DLD1 (cell line): ENCODE measurements around the gene RHOT1.
"Not testable (repeated sequence)": the region's sequence is repeated elsewhere in the genome, so short reads cannot be mapped to it uniquely, and the experiment has no call there.

ENCODE experiments used
- in situ Hi-C: cut with HindIII; loops from 2 replicates; pipeline ENCODE4 v1.10.0; 2017; ENCODE audit warnings: low sequenced_read_pairs

The RHOT1 gene

GRCh38 chr17:32142038-32142856, at the start of gene RHOT1:
Gene RHOT1 (plus strand): TSS chr17:32142502. CDS start chr17:32142693, 191 bp downstream.
- in situ Hi-C loops: no loop called here

DNA sequence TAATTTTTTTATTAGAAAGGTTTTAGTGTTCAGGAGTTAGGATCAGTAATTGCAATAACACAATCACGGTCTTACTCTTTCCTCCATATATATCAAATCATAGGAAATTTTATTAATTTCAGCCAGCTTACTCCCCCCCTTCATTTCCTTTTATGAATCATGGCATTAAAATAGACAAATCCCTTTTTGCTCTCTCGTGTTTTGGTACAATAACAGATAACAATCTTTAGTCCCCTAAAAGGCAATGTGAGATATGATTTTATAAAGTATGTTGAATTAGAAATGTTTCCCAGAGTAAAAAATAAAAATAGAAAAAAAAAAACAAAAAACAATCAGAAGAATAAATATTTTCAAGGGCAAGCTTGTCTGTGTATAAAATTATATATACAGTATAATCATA, 42.6 kb upstream of the RHOT1 start:
- in situ Hi-C loops: no loop called here

DNA sequence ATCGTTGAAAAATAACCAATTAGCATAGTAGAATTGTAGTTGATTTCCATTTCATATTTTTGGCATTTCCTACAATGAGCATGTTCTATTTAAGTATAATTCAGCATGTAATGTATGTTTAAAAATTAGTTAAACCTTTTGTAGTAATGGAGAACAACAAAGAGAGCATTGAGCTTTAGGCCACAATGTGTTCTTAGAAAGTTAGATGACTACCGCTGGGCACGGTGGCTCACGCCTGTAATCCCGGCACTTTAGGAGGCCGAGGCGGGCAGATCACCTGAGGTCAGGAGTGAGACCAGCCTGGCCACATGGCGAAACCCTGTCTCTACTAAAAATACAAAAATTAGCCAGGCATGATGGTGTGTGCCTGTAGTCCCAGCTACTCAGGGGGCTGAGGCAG, 42.0 kb upstream of the RHOT1 start:
- in situ Hi-C loops: not testable (repeated sequence)

GRCh38 chr17:32100971-32101631, 41.2 kb upstream of the RHOT1 start:
- in situ Hi-C loops: no loop called here

- in situ Hi-C loops: no loop called here
These were observed 40.1 kb upstream of the RHOT1 start for GRCh38 chr17:32102172-32102571.

DNA sequence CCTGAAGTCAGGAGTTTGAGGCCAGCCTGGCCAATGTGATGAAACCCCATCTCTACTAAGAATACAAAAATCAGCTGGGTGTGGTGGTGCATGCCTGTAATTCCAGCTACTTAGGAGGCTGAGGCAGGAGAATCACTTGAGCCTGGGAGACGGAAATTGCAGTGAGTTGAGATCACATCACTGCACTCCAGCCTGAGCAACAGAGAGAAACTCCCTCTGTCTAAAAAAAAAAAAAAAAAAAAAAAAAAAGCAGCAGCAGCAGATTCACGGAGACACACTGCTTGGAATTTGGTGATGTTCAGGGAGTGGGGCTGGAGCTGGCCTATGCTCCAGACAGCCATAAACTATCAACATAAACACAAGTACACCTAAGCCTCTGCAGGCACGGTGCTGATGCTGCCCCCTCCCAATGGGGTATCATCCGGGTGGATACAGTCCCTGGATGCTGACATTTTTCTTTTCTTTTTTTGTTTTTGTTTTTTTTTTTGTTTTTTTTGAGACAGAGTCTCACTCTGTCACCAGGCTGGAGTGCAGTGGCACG, 39.6 kb upstream of the RHOT1 start:
- in situ Hi-C loops: no loop called here

GRCh38 chr17:32103476-32104113, 38.7 kb upstream of the RHOT1 start:
- in situ Hi-C loops: no loop called here

DNA sequence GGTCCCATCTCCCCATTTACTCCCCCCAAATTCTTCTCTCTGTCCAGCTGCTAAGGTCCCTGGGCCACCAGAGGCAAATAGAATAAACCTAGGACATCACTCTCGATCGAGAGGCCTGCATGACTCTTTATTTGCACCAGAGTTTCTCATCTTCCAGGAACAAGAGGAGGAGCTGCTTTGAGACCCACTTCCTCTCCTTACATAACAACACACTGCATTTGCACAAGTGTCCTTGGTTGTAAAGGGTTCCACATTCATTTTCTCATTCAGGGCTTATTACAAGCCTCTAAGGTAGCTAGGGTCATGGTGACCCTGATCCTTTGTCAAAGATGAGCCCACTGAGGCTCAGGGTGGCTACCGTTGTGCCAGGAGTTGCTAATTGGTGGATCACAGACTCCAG, 38.1 kb upstream of the RHOT1 start:
- in situ Hi-C loops: no loop called here

DNA sequence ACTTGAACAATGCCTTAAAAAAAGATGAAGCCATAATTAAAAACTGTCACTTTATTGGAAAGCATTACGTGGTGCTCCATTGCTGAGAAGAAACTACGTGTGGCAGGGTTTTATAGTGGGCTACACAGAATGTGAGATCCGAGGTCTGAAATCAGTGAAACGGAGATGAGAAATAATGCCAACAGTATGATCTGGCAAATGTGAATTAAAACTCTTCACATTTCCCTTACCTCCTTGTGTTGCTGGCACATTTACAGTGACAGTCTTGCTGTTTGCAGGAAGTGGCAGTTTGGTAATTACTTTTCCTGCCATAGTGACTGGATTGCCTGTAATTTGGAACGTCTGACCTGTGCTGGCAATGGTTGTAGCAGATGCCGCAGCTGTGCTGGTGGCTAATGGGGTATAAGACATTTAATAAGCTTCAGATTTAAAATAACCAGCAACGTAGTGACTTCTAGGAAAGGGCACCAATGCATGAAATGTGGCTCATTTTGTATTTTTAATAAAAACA, 35.8 kb upstream of the RHOT1 start:
- in situ Hi-C loops: not testable (repeated sequence)

DNA sequence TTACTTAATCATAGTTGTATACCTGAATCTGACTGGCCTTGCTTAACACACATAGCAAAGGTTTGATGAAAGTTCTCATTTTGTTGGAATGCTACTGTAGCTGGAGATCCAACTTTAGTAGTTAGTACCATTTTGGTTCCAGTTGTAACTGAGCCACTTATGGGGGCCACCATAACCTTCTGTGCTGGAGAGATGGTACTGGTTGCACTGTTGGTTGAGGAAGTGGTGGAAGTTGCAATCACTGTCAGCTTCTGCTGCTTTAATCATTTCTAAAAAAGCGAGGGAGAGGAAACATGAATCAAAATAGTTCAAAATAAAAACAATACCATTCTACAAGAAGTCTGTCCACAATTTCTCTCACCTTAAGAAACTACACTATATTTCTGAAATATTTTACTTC, 35.1 kb upstream of the RHOT1 start:
- in situ Hi-C loops: not testable (repeated sequence)

GRCh38 chr17:32110596-32110995, 31.7 kb upstream of the RHOT1 start:
- in situ Hi-C loops: no loop called here

DNA sequence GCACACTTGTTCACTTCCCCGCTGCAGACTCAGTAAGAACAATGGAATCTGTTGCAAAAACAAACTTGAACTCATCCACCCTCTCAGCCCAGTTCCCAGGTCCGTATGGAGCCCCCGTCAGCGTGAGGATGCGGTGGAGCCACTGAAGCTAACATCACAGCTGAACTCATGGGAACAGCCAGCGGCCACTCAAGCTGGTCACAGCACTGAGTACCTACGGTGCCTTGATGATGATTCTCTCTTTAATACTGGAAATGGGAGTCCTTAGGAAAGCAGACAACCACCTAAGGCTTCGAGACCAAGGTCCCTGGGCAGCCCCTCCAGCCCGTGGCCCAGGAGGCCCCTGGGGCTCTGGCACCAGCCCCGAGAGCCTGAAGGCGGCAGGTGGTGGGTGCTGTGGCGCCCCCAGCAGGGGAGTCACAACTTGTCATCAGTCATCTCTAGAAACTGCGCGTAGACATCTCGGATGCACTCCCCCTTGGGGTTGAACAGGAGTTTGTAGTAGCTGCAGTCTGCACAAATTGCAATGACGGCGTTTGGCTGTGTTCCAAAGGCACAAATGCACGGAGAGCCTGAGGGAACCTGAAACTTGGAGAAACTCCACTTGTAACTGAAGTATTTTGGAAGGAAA, 31.0 kb upstream of the RHOT1 start:
- in situ Hi-C loops: no loop called here

DNA sequence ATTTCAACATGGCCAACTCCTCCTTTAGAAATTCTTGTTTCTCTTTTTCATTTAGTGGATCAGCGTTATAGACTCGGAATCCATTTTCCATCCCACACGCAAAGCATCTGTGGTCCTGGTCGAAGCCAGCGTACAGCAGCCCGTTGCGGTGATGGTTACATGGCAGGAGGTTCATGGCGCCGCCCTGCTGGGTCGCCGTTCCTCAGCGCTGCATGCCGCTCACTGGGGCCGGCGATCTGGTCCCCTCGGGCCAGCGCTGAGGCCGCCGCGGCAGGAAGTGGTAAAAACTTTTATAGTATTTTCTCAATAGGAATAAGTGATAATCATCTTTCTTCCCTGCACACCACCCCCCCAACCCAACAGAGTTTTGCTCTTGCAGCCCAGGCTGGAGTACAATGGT, 29.9 kb upstream of the RHOT1 start:
- in situ Hi-C loops: no loop called here

GRCh38 chr17:32114536-32114935, 27.8 kb upstream of the RHOT1 start:
- in situ Hi-C loops: no loop called here

GRCh38 chr17:32115546-32115945, 26.8 kb upstream of the RHOT1 start:
- in situ Hi-C loops: not testable (repeated sequence)

DNA sequence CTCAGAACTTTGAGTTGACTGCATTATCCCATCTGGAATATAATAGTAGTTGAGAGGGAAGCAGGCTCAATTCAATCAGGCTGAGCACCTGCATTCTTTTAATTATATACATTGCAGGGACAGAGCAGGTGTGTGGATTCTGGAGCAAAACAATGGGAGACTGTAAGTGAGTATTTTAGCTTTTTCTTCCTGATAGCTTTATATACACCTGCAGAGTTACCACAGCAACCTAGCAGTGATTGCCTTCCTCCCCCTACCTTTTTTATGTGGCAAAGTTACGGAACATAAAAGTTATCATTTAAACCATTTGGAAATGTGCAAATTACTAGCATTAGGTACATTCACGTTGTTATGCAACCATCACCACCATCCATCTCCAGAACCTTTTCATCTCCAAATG, 25.4 kb upstream of the RHOT1 start:
- in situ Hi-C loops: no loop called here

DNA sequence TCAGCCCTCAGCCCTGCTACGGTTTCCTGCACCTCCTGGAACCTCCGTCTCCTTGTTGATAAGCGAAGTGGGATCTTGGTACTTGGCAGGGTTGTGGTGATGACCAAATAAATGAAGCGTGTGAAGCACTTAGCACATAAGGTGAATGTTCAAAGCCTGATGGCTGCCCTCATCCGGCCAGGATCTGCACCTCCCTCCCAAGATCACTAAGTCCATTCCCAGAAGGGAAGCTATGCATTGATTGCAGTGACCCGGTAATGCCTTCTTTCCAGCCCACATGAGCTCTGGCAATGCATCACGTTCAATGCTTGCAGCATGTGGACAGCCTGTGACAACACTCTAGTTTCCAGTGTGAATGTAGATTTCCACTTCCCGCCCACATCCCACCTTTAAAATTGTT, 24.9 kb upstream of the RHOT1 start:
- in situ Hi-C loops: no loop called here

GRCh38 chr17:32118088-32118487, 24.2 kb upstream of the RHOT1 start:
- in situ Hi-C loops: not testable (repeated sequence)

DNA sequence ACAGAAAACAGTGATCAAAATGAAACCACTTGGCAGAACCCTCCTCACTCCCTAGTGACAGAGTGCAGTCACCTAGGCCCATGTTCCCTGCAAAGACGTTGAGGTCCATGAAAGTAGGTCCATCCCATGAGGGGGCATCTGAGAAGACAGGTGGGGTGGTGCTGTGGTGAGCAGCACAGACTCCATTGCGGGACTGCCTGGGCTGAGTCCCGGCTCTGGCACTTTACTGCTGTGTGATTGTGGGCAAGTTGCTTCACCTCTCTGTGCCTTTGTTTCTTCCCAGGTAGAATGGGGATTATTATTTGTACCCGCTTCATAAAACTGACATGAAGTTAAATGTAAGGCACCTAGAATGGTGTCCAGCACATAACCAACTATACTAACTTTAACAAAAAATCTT, 23.5 kb upstream of the RHOT1 start:
- in situ Hi-C loops: no loop called here

DNA sequence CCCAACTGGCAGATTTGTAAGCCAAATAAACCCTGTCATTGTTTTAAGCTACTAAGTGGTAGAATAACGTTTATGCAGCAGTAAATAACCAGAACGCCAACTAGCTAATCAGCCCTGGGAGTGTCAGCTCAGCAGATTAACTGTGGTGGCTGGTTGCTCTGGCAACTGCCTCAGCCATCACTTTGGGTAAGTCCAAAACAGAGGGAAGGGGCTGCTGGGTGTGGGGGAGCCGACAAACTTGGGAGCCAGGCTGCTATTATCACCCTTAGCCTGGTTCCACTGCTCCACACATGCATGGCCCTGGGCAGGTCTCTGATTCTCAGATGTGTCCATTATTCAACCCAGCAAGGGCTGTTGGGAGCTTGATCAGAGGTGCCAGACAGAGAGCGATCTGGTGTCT, 22.2 kb upstream of the RHOT1 start:
- in situ Hi-C loops: no loop called here

- in situ Hi-C loops: no loop called here
These were observed 21.6 kb upstream of the RHOT1 start for GRCh38 chr17:32120716-32121115.
